ENCODE results near the gene RTL5.

The RTL5 gene

DNA sequence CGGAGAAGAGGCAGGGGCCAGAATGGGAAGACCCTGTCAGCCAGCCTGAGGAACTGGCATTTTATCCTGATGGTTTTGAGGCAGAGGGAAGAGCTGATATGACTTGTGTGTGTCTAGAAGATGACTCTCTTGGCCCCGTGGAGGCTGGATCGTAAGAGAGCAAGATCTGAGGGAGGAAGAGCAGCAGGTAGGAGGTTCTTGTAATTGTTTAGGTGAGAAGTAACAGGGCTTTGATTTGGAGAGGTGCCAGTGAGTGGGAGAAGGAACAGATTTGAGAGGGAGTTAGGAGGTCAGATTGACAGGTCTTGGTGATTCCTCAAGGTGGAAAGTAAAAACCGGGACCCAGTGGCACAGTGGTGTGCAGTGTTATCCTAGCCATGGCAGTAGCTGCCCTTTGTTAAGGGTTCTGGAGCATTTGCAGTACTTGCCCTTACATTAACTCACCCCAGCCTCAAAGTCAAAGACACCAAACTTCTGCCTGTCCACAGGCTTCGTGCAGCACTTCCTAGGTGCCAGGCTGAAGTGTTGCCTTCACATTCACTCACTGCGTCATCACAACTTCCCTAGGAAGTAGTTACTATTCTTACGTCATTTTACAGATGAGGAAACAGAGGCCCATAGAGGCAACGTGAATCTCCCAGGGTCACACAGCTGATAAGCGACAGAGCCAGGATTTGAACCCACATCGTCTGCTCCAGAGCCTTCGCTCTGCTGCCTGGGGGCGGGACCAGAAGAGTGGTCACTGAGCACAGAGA lies 23.7 kb downstream of the RTL5 start:
- DNase-seq = no peak

DNA sequence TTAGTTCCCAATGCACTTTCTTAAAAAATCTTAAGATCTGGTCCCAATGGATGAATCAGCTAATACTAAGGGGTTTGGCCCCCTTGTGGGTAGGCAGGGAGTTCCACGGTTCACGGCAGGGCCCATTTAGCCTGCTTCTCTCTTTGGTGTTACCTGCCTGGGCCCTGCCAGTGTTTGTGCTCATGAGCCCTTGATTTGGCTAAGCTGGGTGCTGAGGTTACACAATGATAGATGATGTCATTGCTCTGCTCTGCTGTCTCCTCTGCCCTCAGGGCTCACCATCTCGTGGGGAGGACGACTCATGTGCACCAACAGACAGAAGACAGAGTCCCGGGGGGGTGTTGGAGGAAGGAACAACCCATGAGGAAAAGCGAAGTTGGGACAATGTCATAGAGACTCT lies 24.4 kb downstream of the RTL5 start:
- no peak for DNase-seq

DNA sequence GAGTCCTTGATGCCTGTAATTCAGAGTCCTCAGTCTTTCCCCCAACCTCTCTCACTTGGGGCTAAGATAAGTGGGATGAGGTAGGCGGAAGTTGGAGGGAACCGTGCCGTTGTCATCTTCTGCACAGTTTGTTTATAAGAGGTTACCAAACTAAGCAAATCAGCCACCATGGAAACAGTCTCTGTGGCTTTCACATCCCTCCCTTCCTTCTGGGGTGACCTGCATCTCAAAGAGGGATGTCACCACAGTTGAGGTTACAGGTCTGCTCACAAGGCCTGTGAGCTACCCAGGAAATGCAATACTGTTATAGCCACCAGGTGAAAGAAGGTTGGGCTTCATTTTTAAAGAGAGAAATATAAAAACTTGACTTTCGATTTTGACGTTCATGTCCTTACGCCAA lies 26.3 kb downstream of the RTL5 start:
- no peak for DNase-seq

DNA sequence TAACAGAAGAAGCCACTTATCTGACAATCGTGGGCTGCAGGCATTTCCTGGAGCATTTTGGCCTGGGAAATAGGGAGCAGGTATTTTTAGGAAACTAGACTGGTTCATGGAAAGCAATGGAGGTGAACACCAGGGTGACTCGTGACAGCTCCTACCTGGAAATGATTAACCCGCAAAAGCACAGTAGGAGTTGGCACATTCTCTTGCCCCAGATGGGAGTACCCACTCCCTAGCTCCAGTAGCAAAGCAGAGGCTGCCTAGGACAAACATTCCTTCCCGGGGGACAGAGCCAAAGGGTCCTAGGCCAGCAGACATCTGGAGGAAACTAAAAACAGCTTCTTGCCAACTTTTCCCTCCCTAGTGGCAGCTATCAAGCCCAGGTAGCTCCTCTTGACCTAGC lies 29.0 kb downstream of the RTL5 start:
- DNase-seq = no peak

DNA sequence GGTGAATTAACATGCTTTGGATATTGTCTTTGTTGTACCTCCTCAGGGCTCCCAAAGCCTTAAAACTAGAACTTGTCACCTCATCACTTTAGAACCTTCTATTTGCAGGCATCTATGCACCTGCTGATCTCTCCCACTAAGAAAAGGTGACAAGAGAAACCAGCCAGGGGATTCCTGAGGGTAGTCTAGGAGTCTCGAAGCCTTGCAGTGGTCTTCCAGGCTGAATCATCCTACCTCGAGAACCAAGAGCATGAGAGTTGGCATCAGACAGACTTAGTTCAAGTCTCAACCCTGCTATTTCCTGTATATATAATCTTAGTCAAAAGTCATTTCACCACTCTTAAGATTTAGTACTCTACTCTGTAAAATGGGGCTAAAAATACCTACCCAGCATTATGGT lies 29.6 kb downstream of the RTL5 start:
- DNase-seq = no peak

DNA sequence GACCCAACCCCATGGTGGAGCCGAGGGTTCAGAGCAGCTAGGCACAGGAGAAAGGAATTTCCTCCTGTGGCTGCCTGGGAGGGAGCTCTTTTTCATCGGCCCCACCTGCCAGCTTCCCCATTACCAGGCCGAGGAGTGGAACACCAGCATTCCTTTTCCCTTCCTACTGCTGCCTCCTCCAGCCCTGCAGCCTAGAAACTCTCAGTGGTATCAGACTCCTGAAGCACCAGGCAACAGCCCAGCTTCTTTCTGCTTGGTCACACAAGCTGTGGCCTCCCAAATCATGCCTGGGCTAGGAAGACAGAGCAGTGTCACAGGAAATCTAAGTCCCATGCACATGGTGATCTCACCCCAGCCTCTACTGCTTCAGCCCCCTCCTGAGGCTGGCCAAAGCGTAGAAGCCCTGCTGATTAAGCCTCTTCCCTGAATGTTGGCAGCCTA lies 30.1 kb downstream of the RTL5 start:
- DNase-seq = no peak

DNA sequence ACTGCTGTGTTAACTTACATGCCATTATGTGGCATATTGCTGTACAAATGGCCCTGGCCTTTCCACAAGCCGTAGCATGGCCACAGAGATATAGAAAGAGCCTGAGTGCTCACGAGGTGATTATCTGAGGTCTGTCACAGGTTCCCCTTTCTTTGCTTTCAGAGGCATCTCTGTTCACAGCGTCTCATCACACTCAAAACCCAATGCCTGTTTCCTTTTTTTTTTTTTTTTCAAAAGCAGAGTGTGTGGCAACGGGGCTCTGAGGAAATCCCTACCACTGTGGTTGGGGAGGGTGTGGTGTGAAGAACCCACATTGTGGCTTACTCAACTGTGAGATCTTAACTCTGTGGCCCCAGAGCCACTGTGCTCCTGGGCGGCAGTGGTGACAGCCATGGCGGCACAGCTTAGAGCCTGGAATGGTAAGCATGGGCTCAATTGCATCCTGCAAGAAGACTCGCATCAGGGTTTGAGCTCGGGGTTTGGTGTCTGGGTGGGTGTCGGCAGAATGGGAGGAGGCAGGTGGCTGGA lies 30.8 kb downstream of the RTL5 start:
- no peak for DNase-seq

DNA sequence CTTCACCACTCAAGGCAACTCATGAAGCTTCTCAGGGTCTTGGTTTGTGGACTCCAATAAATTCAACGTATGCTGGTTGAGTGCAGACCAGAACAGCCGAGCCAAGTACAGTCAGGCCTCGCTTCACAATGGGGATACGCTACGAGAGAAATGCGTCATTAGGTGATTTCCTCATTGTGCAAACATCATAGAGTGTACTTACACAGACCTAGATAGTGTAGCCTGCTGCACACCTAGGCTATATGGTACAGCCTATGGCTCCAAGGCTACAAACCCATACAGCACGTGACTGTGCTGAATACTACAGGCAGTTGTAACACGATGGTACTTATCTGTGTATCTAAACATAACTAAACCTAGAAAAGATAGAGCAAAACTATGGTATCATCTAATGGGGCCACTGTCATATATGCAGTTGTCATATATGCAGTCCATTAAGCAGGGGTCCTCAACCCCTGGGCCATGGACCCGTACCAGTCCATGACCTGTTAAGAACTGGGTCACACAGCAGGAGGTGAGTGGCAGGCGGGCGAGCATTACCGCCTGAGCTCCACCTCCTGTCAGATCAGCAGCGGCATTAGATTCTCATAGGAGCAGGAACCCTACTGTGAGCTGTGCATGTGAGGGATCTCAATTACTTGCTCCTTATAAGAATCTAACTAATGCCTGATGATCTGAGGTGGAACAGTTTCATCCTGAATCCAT lies 31.5 kb downstream of the RTL5 start:
- DNase-seq = no peak

DNA sequence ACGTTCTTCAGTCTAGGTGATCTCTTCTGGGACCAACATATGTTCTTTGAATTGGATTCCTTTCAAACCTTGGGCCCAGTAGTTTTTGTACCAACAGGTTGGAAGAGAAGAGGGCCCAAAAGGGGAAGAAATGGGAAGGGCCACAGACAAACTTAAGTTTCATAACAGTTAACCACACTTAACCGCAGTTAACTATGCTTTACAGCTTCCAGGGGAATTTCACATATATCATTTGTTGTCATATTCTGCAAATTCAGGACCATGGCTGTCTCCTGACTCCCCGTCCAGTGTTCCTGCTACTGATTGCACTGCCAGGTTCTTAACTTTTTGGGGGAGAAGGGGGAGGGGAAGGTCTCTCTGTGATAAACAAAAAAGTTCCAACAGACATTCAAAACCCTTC lies 34.6 kb downstream of the RTL5 start:
- no peak for DNase-seq

DNA sequence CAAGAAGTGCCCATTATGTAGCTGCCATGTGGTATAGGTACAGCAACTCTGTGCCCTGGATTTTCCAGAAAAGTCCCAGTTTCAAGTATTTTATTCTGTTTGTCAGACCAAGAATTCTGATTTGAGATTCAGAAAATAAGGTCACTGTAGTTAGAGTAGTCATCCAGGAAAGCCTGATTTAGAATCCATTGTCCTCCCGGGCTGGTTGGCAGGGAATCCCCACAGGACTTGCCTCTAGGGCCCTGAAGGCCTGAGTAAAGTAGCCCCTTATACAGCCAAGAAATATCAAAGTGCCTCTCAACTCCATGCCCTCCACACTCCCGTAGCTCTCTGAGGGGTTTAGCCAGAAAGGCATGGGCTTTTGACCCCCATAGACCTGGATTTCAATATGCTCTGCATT lies 36.3 kb downstream of the RTL5 start:
- DNase-seq = no peak

DNA sequence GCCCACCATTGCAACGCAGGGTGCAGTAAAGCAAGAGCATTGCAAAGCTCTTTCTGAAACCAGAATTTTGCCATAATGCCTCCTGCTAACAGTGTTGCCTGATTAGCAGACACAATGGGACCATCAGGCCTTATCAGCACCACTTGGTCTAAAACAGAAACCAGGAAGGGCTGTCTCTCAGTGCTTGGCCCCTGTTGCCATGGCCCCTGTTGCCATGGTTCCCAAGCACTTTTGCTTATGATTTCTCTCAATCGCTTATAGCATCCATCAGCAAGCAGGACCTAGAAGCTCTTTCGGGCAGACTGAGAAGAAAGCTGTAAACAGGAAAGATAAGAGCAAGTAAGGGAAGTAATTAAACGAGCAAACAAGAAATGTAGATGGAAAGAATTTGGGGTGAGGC lies 36.8 kb downstream of the RTL5 start:
- no peak for DNase-seq

DNA sequence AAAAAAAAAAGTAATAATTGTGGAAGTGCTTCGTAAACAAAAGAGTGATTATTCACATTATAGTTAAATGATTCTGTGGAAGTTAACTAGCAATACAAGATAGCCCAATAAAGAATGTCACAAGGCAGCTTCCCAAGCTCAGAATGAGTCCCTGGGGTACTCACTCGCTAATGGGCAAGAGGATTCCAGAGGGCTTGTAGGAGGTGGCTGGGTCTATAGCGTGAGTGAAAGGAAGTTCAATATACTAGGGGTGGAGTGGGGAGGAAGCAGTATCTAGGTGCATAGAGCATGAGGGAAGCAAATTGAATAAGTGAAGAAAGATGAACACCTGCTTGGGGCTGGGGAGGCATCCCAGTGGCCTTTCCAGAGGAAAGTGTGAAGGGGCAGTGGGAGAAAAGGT lies 42.5 kb downstream of the RTL5 start:
- no peak for DNase-seq

DNA sequence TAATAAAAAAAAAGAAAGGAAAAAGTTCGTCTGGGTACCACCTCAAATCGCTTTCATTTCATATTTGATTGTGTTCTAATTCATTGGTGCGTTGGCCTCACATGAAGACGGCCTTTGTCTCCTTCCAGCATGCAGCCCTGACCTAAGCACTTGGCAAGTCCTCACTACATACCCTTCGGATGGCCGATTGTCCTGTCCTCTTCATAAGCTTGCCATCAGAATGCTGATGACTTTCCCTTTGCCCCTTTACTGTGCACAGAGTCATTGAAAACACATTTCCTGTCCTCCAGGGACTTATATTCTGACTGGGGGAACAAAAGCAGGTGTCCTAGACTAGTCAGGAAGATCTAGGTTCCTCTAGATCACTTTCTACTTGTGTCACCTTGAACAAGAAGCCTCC lies 43.0 kb downstream of the RTL5 start:
- DNase-seq = no peak

DNA sequence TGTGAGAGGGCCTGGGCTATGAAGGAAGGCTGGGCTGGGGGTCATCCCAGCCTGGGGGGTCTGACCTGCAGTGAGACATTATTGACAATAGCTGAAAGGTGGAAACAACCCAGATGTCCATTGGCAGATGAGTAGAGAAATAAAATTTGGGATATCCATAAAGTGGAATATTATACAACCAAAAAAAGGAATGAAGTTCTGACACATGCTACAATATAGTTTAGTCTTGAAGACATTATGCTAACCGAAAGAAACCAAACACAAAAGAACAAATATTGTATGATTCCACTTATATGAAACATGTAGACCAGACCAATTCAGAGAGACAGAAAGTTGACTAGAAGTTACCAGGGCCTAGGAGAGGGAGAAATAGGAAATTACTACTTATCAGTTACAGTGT lies 44.7 kb downstream of the RTL5 start:
- no peak for DNase-seq

DNA sequence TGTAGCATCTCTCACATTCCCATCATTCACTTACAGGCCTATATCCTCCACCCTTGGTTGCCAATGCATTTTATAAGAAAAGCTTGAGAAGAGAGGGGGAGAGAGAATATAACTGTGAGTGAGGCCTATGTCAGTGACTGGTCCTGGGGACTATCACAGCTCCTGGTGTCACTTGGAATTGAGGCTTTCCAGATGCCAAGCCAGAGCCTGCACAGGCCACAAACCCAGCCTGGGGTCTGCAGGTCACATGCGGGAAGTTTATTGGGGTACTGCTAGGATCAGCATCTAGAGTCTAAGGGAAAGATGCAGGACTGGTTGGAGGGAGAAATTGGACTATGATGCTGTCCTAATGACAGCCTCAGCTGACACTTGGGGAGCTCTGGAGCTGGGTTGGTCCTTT lies 47.6 kb downstream of the RTL5 start:
- DNase-seq = no peak

DNA sequence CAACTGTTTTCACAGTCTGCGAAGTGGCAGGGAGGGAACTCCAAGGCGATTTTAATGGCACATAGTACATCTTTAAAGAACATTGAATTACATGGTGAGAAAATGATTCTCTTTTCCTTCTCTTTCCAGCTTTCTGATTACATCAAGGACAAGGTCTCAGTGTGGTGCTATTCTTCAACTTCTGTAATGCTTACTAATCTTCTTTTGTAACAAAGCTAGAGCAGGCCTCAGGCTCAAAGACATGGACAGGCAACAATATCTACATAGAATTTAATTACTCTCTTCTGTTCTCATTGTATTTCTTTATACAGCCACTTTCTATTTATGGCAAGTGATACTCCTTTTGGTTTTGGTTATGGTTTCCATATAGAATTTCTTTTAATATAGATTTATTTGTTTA lies 48.4 kb downstream of the RTL5 start:
- no peak for DNase-seq

DNA sequence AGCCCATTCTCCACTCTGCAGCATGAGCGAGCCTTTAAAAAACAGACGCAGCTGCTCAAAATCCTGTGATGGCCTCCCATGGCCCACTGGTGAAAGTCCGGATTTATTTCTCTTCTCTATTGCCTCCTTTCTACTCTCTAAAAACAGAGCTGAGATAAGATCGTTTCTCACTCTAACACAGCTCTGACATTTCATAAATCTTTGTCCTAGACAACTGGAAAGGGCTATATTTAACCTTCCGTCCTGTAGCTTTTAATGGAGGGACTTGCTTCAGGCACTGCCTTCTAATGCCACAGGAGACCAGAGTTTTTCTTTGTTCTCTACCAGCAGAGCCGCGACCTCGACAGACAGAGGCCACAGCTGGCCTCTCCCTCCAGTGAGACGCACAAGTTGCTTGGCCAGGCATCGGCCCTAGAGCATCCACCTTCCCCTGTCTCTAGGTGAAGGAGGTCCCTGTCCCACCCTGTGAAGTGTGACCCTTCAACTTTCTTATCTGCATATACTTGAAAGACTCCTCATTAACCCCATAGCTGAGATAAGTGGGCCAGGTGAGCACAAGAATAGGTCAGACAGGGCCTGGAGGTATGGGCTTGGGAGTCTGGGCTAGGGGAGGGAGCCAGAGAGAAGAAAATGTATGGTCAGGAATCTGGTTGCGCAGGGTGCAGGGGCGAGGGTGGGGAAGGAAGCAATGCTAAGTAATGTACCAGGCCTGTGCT lies 50.0 kb downstream of the RTL5 start:
- no peak for DNase-seq

DNA sequence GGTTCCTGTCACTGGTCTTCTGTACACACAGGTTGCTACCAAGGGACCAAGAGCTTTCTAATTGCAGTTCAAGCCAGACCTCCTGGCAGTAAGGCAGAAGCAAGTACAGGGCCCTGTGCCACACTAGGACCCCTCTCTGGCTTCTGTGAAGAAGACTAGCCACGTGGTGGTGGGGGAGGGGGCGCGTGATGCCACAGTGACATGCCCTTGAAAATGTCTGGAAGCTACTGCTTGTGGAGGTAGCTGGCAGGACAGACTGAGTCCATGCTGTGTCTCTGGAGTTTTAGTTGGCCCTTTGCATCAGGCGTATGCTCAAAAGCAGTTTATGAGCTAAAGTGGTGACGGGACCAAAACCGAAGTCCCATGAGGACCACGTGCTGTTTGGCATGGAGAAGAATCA lies 50.9 kb downstream of the RTL5 start:
- DNase-seq = no peak

DNA sequence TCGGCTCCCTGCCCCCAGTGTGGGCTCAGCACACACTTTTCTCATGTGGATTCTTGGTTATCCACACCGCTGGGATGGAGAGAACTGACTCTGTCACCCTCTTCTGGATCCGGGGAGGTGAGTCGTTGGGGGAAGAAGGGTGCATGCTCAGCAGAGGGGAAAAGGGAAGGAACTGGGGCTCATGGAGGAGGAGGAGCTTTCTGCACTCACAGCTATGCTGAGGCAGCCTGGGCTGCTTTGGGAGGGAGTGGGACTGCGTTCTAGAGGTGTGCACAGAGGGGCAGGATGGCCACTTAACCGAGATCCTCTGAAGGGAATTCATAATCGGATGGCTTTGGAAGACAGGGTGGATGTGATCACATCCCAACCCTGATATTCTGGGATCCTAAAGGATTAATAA lies 51.6 kb downstream of the RTL5 start:
- DNase-seq = no peak

DNA sequence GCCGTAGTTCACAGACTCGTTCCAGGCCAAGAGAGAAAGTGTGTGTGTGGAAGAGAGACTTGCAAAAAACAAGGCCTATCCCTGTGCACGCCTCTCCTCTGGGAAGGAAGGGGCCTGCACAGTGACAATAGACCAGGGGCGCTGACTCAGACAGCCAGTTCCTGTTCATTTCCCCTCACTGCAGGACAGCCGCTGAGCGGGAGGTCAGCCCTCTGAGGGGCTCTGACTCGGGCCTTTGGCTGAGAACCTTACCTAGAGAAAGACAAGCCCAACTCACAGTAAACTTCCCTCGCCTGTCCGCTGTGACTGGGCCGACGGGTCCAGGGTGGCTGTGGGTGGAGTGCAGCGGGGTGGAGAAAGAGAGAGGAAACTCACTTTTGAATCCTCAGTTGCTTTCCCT lies 52.1 kb downstream of the RTL5 start:
- DNase-seq = no peak

DNA sequence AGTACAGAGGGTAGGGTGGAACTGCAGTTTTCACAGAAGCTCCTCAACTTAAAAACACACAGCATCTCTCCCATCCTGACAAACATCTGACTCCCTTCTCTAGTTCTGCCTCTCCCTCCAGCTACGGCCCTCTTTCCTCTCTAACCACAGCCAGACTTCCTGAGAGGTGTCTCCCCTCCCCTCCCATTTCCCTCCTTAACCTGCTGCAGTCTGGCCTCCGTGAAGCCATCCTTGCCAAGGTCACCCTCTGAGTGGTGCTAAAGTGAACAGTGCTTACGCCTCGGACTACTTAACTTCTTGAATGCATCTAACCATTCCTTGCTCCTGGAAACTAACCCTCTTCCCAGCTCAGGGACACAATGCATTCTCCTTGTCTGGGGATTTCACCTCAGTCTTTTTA lies 53.3 kb downstream of the RTL5 start:
- DNase-seq = no peak
